GM12875 (cell line): ENCODE measurements around the gene TCF3.

Source experiments
- H3K4me3 ChIP-seq: one replicate; pipeline ENCODE4 v1.5.1; 2011; ENCODE audit warnings: low read depth, low read length, control low read depth
- TF ChIP-seq, protein P1 (sequence below): IDR thresholded peaks from 2 replicates; pipeline ENCODE4 v1.5.1; 2011; ENCODE audit warnings: low read depth, mild to moderate bottlenecking, control low read depth, inconsistent platforms, low read length, moderate library complexity, borderline replicate concordance; ENCODE audit not compliant: insufficient read depth

Gene TCF3

GRCh38 chr19:1567848-1568227 lies 84.6 kb downstream of the TCF3 start:
- H3K4me3 ChIP-seq: no peak overlapping the region
- TF ChIP-seq, protein P1, sequence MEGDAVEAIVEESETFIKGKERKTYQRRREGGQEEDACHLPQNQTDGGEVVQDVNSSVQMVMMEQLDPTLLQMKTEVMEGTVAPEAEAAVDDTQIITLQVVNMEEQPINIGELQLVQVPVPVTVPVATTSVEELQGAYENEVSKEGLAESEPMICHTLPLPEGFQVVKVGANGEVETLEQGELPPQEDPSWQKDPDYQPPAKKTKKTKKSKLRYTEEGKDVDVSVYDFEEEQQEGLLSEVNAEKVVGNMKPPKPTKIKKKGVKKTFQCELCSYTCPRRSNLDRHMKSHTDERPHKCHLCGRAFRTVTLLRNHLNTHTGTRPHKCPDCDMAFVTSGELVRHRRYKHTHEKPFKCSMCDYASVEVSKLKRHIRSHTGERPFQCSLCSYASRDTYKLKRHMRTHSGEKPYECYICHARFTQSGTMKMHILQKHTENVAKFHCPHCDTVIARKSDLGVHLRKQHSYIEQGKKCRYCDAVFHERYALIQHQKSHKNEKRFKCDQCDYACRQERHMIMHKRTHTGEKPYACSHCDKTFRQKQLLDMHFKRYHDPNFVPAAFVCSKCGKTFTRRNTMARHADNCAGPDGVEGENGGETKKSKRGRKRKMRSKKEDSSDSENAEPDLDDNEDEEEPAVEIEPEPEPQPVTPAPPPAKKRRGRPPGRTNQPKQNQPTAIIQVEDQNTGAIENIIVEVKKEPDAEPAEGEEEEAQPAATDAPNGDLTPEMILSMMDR: no peak

DNA sequence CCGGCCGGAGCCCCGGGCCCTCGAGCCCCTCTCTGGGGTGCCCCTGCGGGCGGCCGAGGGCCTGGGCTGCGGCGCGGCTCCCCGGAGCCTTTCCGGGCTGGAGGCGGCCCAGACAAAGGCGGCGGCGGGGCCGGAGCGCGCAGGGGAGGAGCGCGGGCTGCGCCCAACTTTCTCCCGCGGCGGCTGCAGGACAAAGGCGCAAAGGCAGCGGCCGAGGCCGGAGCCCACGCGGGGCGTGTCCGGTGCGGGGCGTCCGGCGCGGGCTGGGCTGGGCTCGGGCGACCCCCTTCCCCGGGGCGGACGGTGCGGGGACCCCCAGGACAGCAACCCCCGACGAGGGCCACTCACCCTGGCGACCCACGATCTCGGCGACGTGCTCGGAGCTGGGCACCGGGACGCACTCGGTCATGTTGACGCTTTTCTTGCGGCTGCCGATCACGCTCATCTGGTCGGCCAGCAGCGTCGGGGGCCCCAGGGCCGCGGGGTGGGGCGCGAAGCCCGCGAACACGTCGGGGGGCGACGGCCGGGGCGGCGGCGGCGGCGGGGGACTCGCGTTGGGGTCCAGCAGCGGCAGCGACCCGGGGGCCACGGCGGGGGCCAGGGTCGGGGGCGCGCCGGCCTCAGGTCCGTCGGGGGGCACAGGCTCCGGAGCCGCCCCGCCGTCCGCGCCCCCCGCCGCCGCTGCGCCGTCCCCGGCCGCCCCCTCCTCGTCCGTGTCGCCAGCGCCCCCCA lies 85.1 kb downstream of the TCF3 start:
- TF ChIP-seq, protein P1: no peak

DNA sequence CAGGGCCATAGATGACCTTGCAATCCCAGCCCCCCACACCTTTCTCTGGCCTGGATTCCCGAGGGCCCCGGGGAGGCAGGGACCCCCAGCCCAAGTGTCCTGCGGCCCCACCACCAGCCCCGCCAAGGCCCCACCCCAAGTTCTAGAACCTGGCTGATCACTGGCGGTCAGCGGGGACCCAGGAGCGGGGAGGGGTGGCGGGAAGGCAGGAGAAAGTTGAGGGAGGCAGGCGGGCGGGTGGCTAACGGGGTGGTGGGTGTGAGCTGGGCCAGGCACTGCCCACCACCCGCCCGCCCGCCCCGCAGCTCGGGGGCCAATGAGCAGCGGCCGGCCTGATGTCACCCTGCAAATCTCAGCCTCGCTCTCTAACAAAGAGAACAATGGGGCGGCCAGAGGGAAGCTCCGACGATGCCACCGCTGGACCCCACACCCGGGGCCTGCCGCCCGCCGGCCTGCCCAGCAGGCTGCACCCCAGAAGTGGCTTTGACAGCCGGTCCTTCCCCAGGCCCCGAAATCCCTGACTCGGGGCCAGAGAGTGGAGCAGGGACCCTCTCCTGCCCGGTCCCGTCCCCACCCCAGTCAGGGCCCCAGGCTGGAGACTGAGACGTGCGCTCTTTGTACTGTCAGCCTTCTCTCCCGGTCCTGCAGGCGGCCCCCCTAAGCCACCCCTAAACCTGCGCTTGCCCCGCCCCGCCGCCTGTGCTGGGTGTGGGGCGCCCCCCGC lies 85.9 kb downstream of the TCF3 start:
- no peak overlapping the region for H3K4me3 ChIP-seq
- TF ChIP-seq, protein P1: no peak

More for the DNA sequence above, 85.1 kb downstream of the TCF3 start:
- H3K4me3 ChIP-seq: peak overlapping the region; percentile 6

DNA sequence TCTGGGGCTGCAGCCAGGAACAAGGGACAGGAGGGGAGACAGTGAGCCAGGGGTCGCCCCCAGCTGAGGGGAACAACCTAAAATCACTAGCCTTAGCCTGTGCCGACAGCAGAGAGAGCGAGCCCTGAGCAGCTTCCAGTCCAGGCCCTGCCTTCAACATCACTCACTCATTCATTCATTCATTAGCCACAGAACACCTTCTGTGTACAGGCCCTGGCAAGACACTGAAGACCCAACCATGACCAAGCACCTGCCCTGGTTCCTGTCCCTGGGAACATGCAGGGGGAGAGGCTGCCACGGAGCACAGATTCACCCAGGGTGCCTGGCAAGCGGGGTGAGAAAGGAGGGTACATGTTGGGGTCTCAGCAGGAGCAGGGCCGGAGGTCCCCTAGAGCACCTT lies 89.2 kb downstream of the TCF3 start:
- no peak overlapping the region for H3K4me3 ChIP-seq
- TF ChIP-seq, protein P1: no peak

- no peak overlapping the region for H3K4me3 ChIP-seq
Observed at GRCh38 chr19:1561236-1561842, 91.1 kb downstream of the TCF3 start.

GRCh38 chr19:1560286-1560882 lies 92.0 kb downstream of the TCF3 start:
- TF ChIP-seq, protein P1: no peak
- no peak overlapping the region for H3K4me3 ChIP-seq

More at GRCh38 chr19:1561236-1561842, 91.1 kb downstream of the TCF3 start:
- TF ChIP-seq, protein P1: no peak
